Measurements from ENCODE around the gene RAB3GAP1.

Gene RAB3GAP1

GRCh38 chr2:135163901-135164300 is 111.8 kb downstream of the RAB3GAP1 start:
- H3K27ac ChIP-seq, result no peak overlapping the region
- TF ChIP-seq CTCF (IDR thresholded peaks at IDR 0.05) (no peak), ZFX (IDR thresholded peaks at IDR 0.05; ENCODE audit: borderline replicate concordance) (no peak)

GRCh38 chr2:135164431-135164830 is 112.3 kb downstream of the RAB3GAP1 start:
- no peak for TF ChIP-seq CTCF (IDR thresholded peaks at IDR 0.05)
- H3K27ac ChIP-seq, result no peak overlapping the region

GRCh38 chr2:135167273-135167672 is 115.2 kb downstream of the RAB3GAP1 start:
- H3K27ac ChIP-seq, result no peak overlapping the region
- no peak for TF ChIP-seq CTCF (IDR thresholded peaks at IDR 0.05)
- no peak for TF ChIP-seq ZFX (IDR thresholded peaks at IDR 0.05; ENCODE audit: borderline replicate concordance)

- TF ChIP-seq CTCF (IDR thresholded peaks at IDR 0.05) (no peak), ZFX (IDR thresholded peaks at IDR 0.05; ENCODE audit: borderline replicate concordance) (no peak)
These were observed 116.2 kb downstream of the RAB3GAP1 start for GRCh38 chr2:135168204-135168856.

GRCh38 chr2:135169900-135170753 is 118.0 kb downstream of the RAB3GAP1 start:
- TF ChIP-seq ZFX (IDR thresholded peaks at IDR 0.05; ENCODE audit: borderline replicate concordance) (no peak), CTCF (IDR thresholded peaks at IDR 0.05) (no peak)
- H3K27ac ChIP-seq, result no peak overlapping the region

More at GRCh38 chr2:135168204-135168856, 116.2 kb downstream of the RAB3GAP1 start:
- H3K27ac ChIP-seq, result no peak overlapping the region

- H3K27ac ChIP-seq, result no peak overlapping the region
- no peak for TF ChIP-seq ZFX (IDR thresholded peaks at IDR 0.05; ENCODE audit: borderline replicate concordance)
- no peak for TF ChIP-seq CTCF (IDR thresholded peaks at IDR 0.05)
These were observed 122.1 kb downstream of the RAB3GAP1 start for GRCh38 chr2:135174049-135174809.

Measured in 22Rv1 (cell line).